CD4-positive, alpha-beta T cell treated with Interleukin-6 for 4 hours (primary cell): ENCODE data around the gene DUT.

Experiments
- DNase-seq: peaks from one replicate; pipeline ENCODE4 v3.0.0-alpha.2; 2020; ENCODE audit warnings: mixed read lengths

DUT gene

GRCh38 chr15:48331796-48332641 is 790 bp downstream of the DUT start:
- DNase-seq: peak; percentile 72

- DNase-seq: no peak
These were observed 1.4 kb downstream of the DUT start for GRCh38 chr15:48332642-48333034.

- DNase-seq: no peak
These were observed 2.3 kb downstream of the DUT start for GRCh38 chr15:48333540-48333939.

GRCh38 chr15:48334260-48334659 is 3.0 kb downstream of the DUT start:
- DNase-seq: no peak

- DNase-seq: peak; percentile 23
These were observed 5.7 kb downstream of the DUT start for GRCh38 chr15:48336940-48337339.

- DNase-seq: no peak
These were observed 6.4 kb downstream of the DUT start for GRCh38 chr15:48337607-48338006.

- DNase-seq: no peak
These were observed 8.9 kb downstream of the DUT start for GRCh38 chr15:48340111-48340510.

- no peak for DNase-seq
These were observed 12.6 kb downstream of the DUT start for GRCh38 chr15:48343865-48344264.

- DNase-seq: no peak
These were observed 14.3 kb downstream of the DUT start for GRCh38 chr15:48345516-48345915.

- DNase-seq: peak; percentile 59
These were observed 21.3 kb downstream of the DUT start for GRCh38 chr15:48352474-48353072.

GRCh38 chr15:48354694-48355303 is 23.6 kb downstream of the DUT start:
- DNase-seq: no peak

- no peak for DNase-seq
These were observed 24.1 kb downstream of the DUT start for GRCh38 chr15:48355377-48355776.

GRCh38 chr15:48358229-48359152 is 27.3 kb downstream of the DUT start:
- no peak for DNase-seq

- no peak for DNase-seq
These were observed 29.6 kb downstream of the DUT start for GRCh38 chr15:48360841-48361240.

- no peak for DNase-seq
These were observed 30.5 kb downstream of the DUT start for GRCh38 chr15:48361685-48362084.

GRCh38 chr15:48363474-48363873 is 32.2 kb downstream of the DUT start:
- no peak for DNase-seq

- no peak for DNase-seq
These were observed 34.3 kb downstream of the DUT start for GRCh38 chr15:48365575-48365974.

GRCh38 chr15:48366584-48367312 is 35.5 kb downstream of the DUT start:
- DNase-seq: no peak

GRCh38 chr15:48367483-48367882 is 36.3 kb downstream of the DUT start:
- no peak for DNase-seq

- no peak for DNase-seq
These were observed 39.2 kb downstream of the DUT start for GRCh38 chr15:48370460-48370859.

GRCh38 chr15:48371550-48371949 is 40.3 kb downstream of the DUT start:
- no peak for DNase-seq

GRCh38 chr15:48371961-48372360 is 40.7 kb downstream of the DUT start:
- no peak for DNase-seq
